Measurements from ENCODE around the gene RGS6.

The RGS6 gene

GRCh38 chr14:72606879-72607278 lies 674.6 kb downstream of the RGS6 start:
- H3K4me3 ChIP-seq (ENCODE audit: low read depth, low read length), result no peak overlapping the region
- DNase-seq (ENCODE audit: low read depth), result no peak
- no peak for TF ChIP-seq CTCF (IDR thresholded peaks at IDR 0.05; ENCODE audit: low read depth, low read length, missing control alignments)

DNA sequence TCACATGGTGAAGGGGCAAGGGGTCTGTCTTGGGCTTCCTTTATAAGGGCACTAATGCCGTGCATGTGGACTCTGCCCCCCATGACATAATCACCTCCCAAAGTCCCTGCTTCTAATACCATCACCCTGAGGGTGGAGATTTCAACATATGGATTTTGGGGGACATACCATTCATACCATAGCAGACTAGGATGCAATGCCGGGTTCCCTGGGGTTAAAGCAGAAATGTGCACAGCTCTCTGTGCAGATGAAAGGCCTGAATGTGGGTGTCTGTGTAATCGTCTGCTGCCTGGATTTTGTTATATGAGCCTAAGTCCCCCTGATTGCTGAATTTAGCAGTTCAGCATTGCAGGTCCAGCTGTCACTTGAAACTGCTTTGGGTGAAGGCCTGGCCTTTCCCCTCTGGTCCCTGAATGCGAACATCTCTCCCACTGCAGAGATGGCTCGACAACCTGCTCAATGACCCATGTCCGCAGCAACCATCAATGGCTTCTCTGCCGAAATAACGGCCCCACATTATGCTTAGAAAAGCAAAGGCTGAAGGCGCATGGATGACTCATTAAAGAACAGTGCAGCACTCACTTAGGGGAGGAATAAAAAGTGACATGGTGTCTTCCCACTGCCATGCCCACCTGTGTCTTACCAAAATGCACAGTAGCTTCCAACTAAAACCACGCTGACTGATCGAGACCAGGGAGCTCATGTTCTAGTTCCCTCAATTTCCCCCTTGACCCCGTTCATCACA lies 675.3 kb downstream of the RGS6 start:
- H3K4me3 ChIP-seq (ENCODE audit: low read depth, low read length), result no peak overlapping the region
- no peak for TF ChIP-seq CTCF (IDR thresholded peaks at IDR 0.05; ENCODE audit: low read depth, low read length, missing control alignments)
- no peak for DNase-seq (ENCODE audit: low read depth)

DNA sequence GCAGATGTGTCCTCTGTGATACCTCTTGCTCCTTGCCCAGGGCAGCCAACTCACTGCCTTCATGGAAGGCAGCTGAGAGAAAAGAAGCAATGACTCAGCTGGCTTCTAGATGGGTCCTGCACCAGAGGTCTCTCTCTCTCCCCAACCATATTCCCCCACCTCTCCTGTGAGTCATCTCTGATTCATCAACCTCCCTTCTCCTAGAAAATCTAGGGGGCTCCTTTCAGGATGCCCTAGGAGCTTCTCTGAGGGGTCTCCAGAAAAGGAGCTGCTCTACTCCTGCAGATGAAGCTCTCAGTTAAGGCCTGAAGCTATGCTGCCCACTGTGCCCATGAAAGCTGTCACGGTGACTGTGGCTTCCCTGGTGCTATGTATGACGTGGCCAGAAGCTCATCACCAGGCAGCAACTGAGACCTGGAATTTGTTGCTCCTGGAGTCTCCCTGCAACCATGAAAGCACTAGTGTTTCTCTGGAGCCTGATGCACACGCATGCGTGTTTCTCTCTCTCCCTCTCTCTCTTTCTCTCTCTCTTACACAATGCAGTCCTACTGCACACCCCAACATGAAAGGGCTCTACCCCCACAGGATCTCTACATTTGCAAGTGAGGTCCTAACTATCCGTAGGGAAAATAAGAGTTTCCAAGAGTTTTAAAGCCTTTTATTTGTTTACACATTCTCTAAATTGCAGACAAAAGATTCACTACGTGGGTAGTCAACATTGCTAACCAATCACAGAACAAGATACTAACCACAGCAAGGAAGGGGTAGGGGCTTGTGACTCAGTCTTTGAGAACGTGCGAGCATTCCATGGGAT lies 676.4 kb downstream of the RGS6 start:
- H3K4me3 ChIP-seq (ENCODE audit: low read depth, low read length), result no peak overlapping the region
- no peak for DNase-seq (ENCODE audit: low read depth)
- no peak for TF ChIP-seq CTCF (IDR thresholded peaks at IDR 0.05; ENCODE audit: low read depth, low read length, missing control alignments)

DNA sequence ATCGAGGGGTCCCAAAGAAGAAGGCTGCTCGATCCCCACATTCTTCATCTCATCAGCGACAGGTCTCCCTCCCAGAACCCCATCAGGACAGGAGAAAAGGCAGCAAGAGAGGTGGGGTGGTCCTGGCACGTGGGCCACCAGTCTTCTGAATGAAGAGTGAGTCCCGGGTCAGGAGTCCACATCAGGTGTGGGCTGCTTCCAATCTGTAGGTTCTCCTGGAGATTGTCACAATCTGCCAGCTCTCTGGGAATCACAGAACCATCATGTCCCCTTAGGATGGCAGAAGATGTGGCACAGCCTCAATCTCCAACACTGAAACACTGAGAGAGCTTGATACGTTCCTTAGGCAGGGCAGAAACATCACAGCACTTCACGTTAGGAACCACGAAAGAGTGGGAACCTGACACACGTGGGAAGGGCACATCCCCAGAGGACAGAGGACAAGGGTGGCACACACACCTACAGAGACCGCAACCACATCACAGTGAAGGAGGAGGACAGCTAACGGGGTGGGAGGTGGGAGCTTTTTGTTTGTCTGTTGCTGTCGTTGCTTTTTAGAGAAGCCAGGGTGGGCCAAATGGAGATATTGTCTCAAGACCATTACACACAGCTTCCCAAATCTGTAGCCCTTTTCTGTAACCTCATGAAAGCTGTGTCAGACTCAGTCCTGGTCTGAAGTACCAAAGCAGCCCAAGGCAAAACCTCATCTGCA lies 677.1 kb downstream of the RGS6 start:
- H3K4me3 ChIP-seq (ENCODE audit: low read depth, low read length), result no peak overlapping the region
- DNase-seq (ENCODE audit: low read depth), result no peak
- TF ChIP-seq CTCF (IDR thresholded peaks at IDR 0.05; ENCODE audit: low read depth, low read length, missing control alignments), result no peak

- no peak for TF ChIP-seq CTCF (IDR thresholded peaks at IDR 0.05; ENCODE audit: low read depth, low read length, missing control alignments)
- H3K4me3 ChIP-seq (ENCODE audit: low read depth, low read length), result no peak overlapping the region
- no peak for DNase-seq (ENCODE audit: low read depth)
These were observed 678.0 kb downstream of the RGS6 start for GRCh38 chr14:72610096-72610830.

DNA sequence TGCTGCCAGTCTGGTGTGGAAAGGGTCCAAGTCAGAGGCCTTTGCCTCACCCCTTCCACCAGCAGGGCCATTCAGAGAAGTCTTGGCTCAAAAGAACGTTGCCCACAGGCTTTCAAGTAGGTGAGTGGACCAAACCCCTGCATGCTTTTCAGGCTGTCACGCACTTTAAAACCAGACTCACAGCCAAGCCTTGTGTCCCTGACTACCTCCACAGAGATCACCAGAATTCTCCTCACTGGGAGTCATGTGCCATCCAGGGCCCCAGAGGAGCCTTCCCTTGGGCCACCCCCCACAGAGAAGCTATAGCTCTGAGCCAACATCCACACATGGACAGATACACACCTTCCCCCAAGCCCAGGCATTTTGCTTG lies 678.6 kb downstream of the RGS6 start:
- no peak for DNase-seq (ENCODE audit: low read depth)
- no peak for TF ChIP-seq CTCF (IDR thresholded peaks at IDR 0.05; ENCODE audit: low read depth, low read length, missing control alignments)

More for the DNA sequence above, 678.6 kb downstream of the RGS6 start:
- H3K4me3 ChIP-seq (ENCODE audit: low read depth, low read length), result no peak overlapping the region

Data from GM12864 (cell line).